HEK293T (cell line): ENCODE results near the gene NDC1.
"Not testable (repeated sequence)": the region's sequence is repeated elsewhere in the genome, so short reads cannot be mapped to it uniquely, and the experiment has no call there.

Experiments used
- ARNT ChIP-seq: fragments of 450-650 bp; IDR thresholded peaks from 2 replicates; pipeline ENCODE4 v1.6.1; 2017; ENCODE audit warnings: mild to moderate bottlenecking
- BHLHE40 ChIP-seq: fragments of 450-650 bp; IDR thresholded peaks from 2 replicates; pipeline ENCODE4 v1.6.1; 2016; ENCODE audit warnings: mild to moderate bottlenecking, moderate library complexity, borderline replicate concordance
- CTBP1 ChIP-seq: fragments of 450-650 bp; IDR thresholded peaks from 2 replicates; pipeline ENCODE4 v1.6.1; 2016; ENCODE audit warnings: borderline replicate concordance
- ELF4 ChIP-seq: fragments of 450-650 bp; IDR thresholded peaks from 2 replicates; pipeline ENCODE4 v1.6.1; 2017; ENCODE audit warnings: antibody characterized with exemption
- FOXA1 ChIP-seq: fragments of 450-650 bp; IDR thresholded peaks from 2 replicates; pipeline ENCODE4 v1.6.1; 2016; ENCODE audit warnings: mild to moderate bottlenecking
- FOXK2 ChIP-seq: fragments of 450-650 bp; IDR thresholded peaks from 2 replicates; pipeline ENCODE4 v1.6.1; 2016; ENCODE audit warnings: mild to moderate bottlenecking
- FOXM1 ChIP-seq: fragments of 450-650 bp; IDR thresholded peaks from 2 replicates; pipeline ENCODE4 v1.6.1; 2017; ENCODE audit warnings: mild to moderate bottlenecking, borderline replicate concordance
- HDGF ChIP-seq: fragments of 450-650 bp; IDR thresholded peaks from 2 replicates; pipeline ENCODE4 v1.6.1; 2017; ENCODE audit warnings: antibody characterized with exemption, borderline replicate concordance
- LEF1 ChIP-seq: fragments of 450-650 bp; IDR thresholded peaks from 2 replicates; pipeline ENCODE4 v1.6.1; 2017; ENCODE audit warnings: mild to moderate bottlenecking, borderline replicate concordance
- PKNOX1 ChIP-seq: fragments of 450-650 bp; IDR thresholded peaks from 2 replicates; pipeline ENCODE4 v1.6.1; 2016
- SP1 ChIP-seq: fragments of 450-650 bp; IDR thresholded peaks from 2 replicates; pipeline ENCODE4 v1.6.1; 2017
- TARDBP ChIP-seq: fragments of 450-650 bp; IDR thresholded peaks from 2 replicates; pipeline ENCODE4 v1.6.1; 2016
- ZNF384 ChIP-seq: fragments of 450-650 bp; IDR thresholded peaks from 2 replicates; pipeline ENCODE4 v1.6.1; 2016

- TF ChIP-seq LEF1, BHLHE40, FOXA1, SP1, FOXM1, TARDBP, ZNF384, ELF4, CTBP1, HDGF, FOXK2, PKNOX1, ARNT: not testable (repeated sequence)
Measured at GRCh38 chr1:53881853-53882252, 43.8 kb upstream of the NDC1 start.
